GM12891 (cell line): ENCODE measurements around the gene WDFY2.

Experiments used
- DNase-seq: peaks from one replicate; pipeline ENCODE4 v3.0.0; 2011; ENCODE audit warnings: low spot score; ENCODE audit not compliant: insufficient read length
- FAIRE-seq: peaks from 2 replicates; lab custom pipeline; 2011; peaks lifted over from hg19 to GRCh38; lab: Jason Lieb, UNC
- PAX5 ChIP-seq: IDR thresholded peaks from 2 replicates; pipeline ENCODE4 v1.6.1; 2011; ENCODE audit warnings: low read length, moderate library complexity, mild to moderate bottlenecking; ENCODE audit not compliant: insufficient read depth, severe bottlenecking
- POLR2A ChIP-seq: IDR thresholded peaks from 2 replicates; pipeline ENCODE4 v1.6.1; 2011; ENCODE audit warnings: low read depth, low read length, control low read depth
- POLR2AphosphoS5 ChIP-seq: IDR thresholded peaks from 2 replicates; pipeline ENCODE4 v1.6.1; 2011; ENCODE audit warnings: low read depth, low read length, control low read depth
- POU2F2 ChIP-seq: IDR thresholded peaks from 2 replicates; pipeline ENCODE4 v1.6.1; 2011; ENCODE audit warnings: low read depth, mild to moderate bottlenecking, control low read depth, low read length, moderate library complexity
- SPI1 ChIP-seq: IDR thresholded peaks from 2 replicates; pipeline ENCODE4 v1.6.1; 2011; ENCODE audit warnings: low read depth, low read length, control low read depth
- TAF1 ChIP-seq: IDR thresholded peaks from 2 replicates; pipeline ENCODE4 v1.6.1; 2011; ENCODE audit warnings: low read depth, low read length, control low read depth

WDFY2 gene

GRCh38 chr13:51549050-51549449, 35.2 kb upstream of the WDFY2 start:
- TF ChIP-seq SPI1, result peak; percentile 72
- TF ChIP-seq POU2F2, result peak; percentile 87; the same call in 1 of the 2 replicates
- no peak for TF ChIP-seq PAX5
- no peak for DNase-seq
- peak; percentile 82 for FAIRE-seq

DNA sequence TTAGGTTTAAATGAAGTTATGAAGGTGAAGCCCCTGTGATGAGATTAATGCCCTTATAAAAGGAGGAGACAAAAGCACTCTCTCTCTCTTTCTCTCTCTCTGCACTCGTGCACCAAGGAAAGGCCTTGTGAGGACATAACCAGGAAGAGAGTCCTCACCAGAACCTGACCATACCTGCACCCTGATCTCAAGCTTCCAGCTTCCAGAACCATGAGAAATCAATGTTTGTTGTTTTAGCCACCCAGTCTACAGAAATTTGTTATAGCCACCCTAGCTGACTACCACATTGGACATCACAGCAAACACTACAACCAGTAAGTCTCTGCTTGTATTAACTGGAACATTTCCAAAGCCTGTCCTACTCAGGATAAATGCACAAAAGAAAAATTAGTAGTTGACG, 34.7 kb upstream of the WDFY2 start:
- no peak for TF ChIP-seq TAF1
- TF ChIP-seq SPI1, result no peak
- no peak for TF ChIP-seq POLR2AphosphoS5
- TF ChIP-seq PAX5, result no peak
- TF ChIP-seq POU2F2, result no peak
- TF ChIP-seq POLR2A, result no peak
- FAIRE-seq, result peak; percentile 76
- DNase-seq, result no peak

DNA sequence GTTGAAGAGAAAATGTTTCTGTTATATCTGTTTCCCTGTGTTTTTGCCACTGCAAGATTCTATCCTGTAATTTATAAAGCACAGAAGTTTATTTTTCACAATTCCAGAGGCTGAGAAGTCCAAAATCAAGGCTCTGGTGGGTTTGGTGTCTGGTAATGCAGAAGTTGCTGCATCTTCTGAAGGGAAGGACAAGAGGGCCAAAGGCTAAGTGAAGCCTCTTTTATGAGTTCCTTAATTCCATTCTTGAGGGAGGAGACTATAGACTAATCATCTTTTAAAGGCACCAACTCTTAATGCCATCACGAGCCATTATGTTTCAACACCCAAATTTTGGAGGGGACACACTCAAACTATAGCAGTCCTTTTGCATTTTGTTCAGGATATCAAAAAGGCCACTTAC, 34.1 kb upstream of the WDFY2 start:
- FAIRE-seq (no peak), DNase-seq (no peak)
- no peak for TF ChIP-seq POU2F2

DNA sequence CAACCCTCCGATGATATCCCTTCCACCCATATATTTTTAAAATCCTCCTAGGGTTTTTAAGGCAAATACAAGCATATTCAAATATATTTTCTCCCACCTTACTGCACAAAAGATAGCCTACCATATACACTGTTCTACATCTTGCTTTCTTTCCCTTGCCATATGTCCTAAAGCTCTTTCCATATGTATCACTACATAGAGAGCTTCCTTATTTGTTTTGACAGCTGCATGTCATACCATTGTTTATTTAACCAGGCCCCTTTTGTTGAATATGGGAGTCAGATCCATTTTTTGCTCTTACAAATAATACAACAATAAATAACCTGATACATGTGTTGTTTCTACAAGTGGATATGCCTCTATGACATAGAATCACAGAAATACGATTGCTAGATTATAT, 32.8 kb upstream of the WDFY2 start:
- no peak for TF ChIP-seq SPI1
- TF ChIP-seq TAF1, result no peak
- TF ChIP-seq POLR2A, result no peak
- no peak for TF ChIP-seq POLR2AphosphoS5
- TF ChIP-seq PAX5, result no peak
- no peak for TF ChIP-seq POU2F2
- FAIRE-seq, result no peak
- no peak for DNase-seq

DNA sequence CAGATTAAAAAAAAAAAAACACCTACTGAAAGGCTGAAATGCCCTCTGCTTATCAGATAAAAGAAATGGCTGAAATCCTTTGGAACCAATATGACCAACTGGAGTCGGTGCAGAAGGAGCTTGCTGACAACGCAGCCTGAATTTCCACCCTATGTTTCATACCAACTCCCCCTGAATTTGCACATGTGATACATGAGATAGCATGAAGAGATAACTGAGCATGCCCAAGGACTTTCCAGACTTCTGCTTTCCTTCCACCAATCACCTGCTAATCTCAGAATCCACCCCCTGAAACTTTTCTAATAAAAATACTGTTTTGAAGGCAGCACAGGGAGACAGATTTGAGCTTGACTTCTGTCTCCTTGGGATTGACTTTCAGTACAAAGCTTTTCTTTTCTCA, 32.2 kb upstream of the WDFY2 start:
- FAIRE-seq, result peak; percentile 81
- TF ChIP-seq PAX5, result no peak
- TF ChIP-seq SPI1, result peak; percentile 85

DNA sequence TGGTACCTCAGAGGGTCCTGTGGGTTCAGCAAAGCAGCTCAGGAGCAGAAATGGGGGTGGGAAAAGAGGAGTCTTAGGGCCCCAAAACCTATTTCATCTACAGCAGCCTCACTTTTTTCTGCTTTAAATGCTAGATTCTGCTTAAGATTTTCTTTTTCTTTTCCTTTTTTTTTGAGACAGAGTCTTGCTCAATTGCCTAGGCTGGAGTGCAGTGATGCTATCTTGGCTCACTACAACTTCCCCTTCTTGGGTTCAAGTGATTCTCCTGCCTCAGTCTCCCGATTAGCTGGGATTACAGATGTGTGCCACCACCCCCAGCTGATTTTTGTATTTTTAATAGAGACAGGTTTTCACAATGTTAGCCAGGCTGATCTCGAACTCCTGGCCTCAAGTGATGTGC, 30.7 kb upstream of the WDFY2 start:
- no peak for TF ChIP-seq PAX5
- no peak for TF ChIP-seq TAF1
- no peak for TF ChIP-seq POLR2A
- TF ChIP-seq POLR2AphosphoS5, result no peak
- no peak for TF ChIP-seq POU2F2
- TF ChIP-seq SPI1, result no peak
- no peak for DNase-seq
- no peak for FAIRE-seq

More for the DNA sequence above, 32.2 kb upstream of the WDFY2 start:
- no peak for DNase-seq

GRCh38 chr13:51556740-51557139, 27.5 kb upstream of the WDFY2 start:
- FAIRE-seq (no peak), DNase-seq (no peak)
- TF ChIP-seq POLR2AphosphoS5 (no peak), POU2F2 (no peak), SPI1 (no peak), TAF1 (no peak), POLR2A (no peak), PAX5 (no peak)

DNA sequence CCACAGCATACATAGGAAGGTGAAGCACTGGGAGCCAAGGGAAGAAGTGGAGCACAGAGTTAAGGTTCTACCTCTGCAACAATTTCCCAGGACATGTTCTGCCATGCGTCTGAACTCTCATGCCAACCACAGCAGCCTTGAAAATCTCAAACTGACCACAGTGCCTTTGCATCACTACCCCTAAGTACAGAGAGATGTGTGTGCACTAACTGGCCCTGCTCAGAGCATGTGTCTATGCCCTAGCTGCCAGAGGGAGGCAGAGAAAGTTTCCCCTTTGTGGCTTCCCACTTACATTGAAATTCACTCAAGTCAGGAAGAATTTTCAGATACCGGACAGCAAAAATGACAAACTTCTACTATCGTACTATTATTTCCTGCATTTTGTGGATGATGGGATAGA, 26.8 kb upstream of the WDFY2 start:
- DNase-seq (no peak), FAIRE-seq (no peak)
- TF ChIP-seq POU2F2, result no peak
- no peak for TF ChIP-seq POLR2A
- TF ChIP-seq PAX5, result no peak
- TF ChIP-seq POLR2AphosphoS5, result no peak
- no peak for TF ChIP-seq TAF1
- TF ChIP-seq SPI1, result no peak

DNA sequence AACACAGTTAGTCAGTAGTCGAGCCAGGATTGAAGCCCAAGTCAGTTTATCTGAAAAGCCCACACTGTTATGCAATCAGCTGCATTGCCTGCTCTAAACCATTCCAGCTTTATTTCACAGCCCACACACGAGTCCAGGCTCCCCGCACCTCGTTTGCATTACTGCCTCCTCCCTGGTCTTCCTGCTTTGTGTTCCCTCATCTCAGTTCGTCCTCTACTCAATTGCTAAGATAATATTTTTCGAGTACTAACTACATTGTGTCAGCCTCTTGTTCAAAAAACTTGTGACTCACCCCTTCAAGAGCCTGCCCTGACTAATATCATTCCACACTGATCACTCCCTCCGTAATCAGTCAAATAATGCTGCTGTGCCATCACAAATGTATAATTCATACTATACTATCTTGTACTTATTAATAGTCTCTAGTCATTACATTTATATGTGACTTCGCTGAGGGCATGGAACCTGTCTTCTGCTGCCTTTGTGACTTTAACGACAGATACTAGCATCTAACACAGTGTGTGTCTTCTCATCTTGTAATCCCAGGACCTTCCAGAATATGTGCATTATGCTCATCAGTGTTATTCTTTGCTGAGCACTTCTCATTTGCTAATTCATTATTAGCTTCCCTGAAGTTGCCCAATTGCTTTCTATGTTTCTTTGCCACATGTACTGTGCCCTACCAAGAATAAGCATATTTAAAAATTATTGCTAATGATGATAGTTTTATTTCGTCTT, 26.2 kb upstream of the WDFY2 start:
- TF ChIP-seq TAF1, result no peak
- TF ChIP-seq SPI1, result no peak
- TF ChIP-seq POU2F2, result no peak
- TF ChIP-seq POLR2A, result no peak
- no peak for TF ChIP-seq POLR2AphosphoS5
- TF ChIP-seq PAX5, result no peak
- DNase-seq, result no peak
- FAIRE-seq, result no peak

- FAIRE-seq, result peak; percentile 86
- TF ChIP-seq POLR2AphosphoS5, result no peak
- peak; percentile 73 for TF ChIP-seq SPI1
- DNase-seq, result no peak
These were observed 24.1 kb upstream of the WDFY2 start for GRCh38 chr13:51559946-51560735.
